Fibroblast of the conjunctiva (primary cell): ENCODE results near the gene CCDC138.

Experiments used
- DNase-seq: peaks from one replicate; pipeline ENCODE4 v3.0.0-alpha.2; 2010; ENCODE audit warnings: low read depth

The CCDC138 gene

DNA sequence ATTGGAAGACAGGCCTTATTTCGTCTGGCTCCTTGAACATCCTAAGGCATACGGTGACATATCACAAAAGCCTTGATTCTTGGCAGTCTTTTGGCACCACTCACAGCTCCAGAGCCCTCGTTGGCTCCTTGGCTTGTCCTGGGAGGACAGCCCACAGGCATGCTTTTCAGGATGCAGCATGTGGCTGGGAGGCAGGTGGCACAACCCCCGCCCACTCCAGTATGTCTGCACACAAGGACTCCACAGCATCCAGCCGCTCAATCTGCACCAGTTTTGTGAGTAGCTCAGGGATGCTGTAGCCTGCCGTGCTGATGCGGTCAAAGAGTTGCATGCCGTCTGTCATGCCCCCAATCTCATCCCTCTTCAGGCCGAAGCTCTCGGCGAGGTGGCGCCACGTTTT is 110.2 kb downstream of the CCDC138 start:
- DNase-seq: no peak

DNA sequence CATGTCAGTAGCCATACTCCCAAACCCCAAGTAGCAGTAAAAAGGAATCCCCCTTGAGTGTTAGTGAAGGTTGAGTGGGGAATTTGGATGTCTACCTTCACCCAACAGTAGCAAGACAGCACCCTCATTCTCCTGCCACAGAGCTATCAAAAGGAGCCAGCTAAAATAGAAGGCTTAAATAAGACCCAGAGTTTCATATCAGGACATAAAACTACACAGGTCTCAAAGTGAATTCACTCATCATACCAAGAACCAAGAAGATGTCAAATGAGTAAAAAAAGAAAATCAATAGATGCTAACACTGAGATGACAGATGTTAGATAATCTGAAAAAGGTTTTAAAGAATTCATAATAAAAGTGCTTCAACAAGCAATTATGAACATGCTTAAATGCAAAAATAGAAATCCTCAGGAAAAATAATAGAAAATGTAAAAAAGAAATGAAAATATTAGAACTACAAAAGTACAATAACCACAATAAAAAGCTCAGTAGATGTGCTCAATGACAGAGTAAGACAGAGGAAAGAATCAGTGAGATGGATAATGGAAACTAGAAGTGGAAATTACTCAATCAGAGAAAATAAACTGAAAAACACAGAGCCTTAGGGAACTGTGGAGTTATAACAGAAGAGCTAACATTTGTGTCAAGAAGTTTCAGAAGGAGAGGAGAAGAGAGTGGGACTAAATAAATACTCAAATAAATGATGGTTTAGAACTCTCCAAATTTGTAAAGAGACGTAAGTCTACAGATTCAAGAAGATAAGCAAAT is 111.9 kb downstream of the CCDC138 start:
- DNase-seq: no peak

DNA sequence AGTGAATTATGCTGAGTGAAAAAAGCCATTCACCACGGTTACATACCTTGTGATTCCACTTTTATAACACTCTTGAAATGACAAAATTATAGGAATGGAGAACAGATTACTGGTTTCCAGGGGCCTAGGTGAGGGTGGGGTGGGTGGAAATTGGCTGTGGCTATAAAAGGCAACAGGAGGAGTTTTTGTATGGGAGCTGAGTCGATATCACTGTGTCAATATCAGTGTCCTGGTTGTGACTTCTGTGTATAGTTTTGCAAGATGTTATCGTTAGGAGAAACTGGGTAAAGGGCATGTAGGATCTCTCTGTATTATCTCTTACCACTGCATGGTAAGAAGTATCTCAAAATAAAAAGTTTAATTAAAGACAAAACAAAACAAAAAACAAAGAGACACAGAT is 118.1 kb downstream of the CCDC138 start:
- no peak for DNase-seq

GRCh38 chr2:108905176-108905575 is 118.6 kb downstream of the CCDC138 start:
- no peak for DNase-seq

DNA sequence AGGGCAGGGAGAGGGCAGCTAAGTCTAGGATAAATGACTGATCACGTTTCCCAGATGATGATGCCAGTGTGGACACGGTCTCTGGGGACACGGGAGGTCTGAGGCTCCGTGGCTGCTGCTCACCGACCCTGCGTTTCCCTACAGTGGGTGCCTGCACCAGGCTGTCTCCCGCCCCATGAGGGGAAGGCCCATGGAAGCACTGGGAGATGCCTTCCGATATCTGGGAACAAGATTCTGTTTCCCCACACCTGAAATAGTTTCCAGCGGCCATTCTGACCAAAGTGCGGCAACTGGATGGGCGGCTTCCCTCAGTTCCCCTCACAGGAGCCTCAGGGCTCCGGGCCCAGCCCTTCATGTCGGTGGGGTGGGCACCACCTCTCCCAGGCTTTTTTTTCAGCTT is 119.3 kb downstream of the CCDC138 start:
- no peak for DNase-seq

GRCh38 chr2:108906403-108907077 is 120.0 kb downstream of the CCDC138 start:
- DNase-seq: no peak

- no peak for DNase-seq
Observed at GRCh38 chr2:108907822-108908712, 121.5 kb downstream of the CCDC138 start.

DNA sequence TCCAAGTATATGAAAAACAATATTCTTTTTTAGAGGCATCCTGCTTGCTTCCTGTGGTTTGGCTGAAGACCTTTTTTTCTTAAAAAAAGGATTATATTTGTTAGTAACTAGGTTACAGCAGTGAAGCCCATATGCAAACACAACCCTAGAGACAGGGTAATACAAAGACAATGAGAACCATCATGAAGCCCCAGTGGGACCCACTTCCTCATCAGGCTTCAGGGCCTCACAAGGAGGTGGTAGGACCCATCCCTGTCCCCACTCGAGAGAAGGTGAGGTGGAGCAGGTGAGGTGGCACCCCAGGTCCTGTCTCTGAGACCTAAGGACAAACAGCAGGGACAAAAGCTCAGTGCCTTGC is 122.1 kb downstream of the CCDC138 start:
- DNase-seq: no peak

DNA sequence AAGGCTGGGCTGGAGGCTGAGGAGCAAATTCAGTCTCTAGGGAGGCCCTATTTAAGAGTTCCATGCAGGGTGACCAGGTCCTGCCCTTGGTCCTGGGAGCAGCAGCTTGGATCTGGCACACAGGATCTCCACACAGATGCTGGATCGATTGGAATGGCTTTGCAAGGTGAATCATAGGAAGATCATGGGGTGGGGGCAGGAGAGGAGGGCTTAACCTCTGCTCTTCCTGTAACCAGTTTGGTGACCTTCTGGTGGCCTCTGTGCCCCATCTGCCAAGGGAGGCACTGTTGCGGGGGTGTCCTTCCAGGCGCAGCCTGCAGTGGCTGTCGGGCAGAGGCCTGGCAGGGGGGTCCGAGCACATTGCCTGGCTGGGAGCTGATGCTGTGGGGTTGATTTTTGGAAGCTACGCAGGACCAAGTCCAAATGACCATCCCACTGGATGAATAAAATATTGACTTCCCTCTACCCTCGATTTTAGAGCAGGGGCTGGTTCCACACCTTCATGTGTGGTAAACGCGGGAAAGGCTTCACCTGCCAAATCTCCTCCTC is 122.8 kb downstream of the CCDC138 start:
- no peak for DNase-seq

DNA sequence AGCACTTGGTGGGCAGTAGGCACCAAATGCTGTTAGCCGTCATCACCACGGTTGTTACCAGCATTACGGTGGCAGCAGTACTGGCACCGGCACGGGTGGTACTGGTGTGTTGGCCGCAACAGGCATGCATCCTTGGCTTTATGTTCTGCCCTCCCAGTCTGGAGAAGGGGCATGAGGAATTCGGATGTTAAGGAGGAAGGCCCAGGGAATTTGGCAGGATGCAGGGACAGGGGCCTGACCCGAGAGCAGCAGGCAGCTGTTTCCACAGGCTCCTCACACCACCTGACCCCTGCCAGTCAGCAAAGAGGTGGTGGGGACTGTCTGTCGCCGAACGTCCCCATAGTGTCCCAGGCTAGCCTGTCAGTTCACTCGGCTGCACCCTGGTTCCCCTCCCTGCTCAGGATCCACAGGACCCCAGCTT is 123.5 kb downstream of the CCDC138 start:
- DNase-seq: no peak

- DNase-seq: no peak
Observed at GRCh38 chr2:108910541-108911396, 124.2 kb downstream of the CCDC138 start.

- DNase-seq: no peak
Observed at GRCh38 chr2:108911401-108911800, 124.8 kb downstream of the CCDC138 start.

- no peak for DNase-seq
Observed at GRCh38 chr2:108911807-108912628, 125.4 kb downstream of the CCDC138 start.

DNA sequence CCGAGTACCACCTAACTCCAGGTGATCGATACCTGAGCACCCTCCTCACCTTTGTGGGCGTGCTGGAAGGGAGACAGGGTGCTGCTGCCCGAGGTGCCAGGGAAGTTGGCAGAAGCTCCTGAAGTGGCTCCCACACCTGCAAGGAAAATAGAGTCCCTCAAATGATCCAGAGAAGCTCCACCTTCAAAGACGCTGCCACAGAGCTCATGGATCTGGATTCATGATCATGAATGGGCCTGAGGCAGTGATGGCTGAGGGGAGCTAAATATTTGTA is 126.0 kb downstream of the CCDC138 start:
- no peak for DNase-seq

- DNase-seq: no peak
Observed at GRCh38 chr2:108916122-108916795, 129.7 kb downstream of the CCDC138 start.

DNA sequence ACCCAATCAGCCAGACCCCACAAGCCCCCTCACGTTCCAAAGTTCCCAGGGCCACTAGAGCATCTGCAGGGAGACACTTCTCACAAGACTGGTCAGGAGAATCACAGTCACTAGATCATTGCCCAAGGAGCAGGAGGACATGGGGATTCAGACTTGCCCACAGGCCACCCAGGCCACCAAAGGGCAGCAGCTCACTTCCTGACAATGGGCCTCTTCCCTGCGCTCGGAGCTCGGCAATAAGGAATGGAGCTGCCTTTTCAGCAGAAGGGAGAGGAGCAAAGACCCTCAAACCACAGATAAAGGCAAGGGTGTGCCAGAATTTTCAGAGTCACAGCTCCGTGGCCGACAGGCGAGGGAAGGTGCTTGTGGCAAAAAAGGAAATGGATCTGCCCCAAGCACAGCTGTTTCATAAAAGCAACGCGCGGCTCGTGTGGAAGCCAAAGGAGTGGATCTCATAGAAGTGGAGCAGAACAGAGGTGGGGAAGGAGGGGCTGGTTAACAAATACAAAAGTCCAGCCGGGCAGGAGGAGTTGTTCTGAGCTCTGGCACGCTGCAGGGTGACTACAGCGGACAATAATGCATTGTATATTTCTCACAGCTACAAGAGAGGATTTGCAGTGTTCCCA is 130.3 kb downstream of the CCDC138 start:
- DNase-seq: no peak

GRCh38 chr2:108917526-108917925 is 131.0 kb downstream of the CCDC138 start:
- no peak for DNase-seq

DNA sequence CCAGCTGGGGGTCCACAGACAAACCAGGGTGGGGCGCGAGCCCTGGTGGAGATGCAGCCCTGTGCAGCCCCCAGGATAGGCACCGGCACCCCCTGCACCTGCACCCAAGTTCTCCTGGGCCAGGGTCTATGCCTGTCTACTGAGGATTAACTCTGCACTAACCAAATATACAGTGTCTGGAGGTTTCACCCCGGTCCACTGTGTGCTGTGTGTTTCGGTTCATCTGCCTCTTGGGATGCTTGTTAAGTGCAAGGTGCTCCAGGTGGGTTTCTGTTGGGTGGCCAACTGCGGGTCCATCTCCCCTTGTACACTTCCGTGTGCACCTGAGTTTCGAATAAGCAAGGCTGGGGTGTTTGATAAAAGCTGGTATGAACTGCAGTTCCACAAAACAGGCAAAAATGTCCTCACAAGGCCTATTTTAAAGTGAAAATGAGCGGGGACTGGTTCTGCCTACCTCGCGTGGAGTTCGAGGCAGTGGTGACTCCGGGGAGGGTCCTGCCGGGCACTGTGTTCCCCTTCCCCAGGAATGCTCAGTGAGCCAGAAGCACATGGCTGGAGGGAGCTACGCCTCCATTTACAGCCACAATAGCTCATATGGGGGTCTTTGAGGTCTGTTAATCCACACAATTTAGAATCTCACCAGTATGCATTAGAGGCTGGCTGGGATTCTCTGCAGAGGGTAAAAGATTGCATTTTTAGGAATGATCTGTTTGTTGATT is 131.7 kb downstream of the CCDC138 start:
- DNase-seq: no peak

GRCh38 chr2:108918941-108919341 is 132.4 kb downstream of the CCDC138 start:
- DNase-seq: no peak
